Ramos (cell line): Measurements from ENCODE around the gene RPN2.

Experiments
- in situ Hi-C: fragments of 300-500 bp; cut with MboI; formaldehyde crosslinking; loops from one replicate; pipeline ENCODE4 v1.14.3; 2022; ENCODE audit warnings: low sequenced_read_pairs; ENCODE audit not compliant: unreplicated experiment

The RPN2 gene

DNA sequence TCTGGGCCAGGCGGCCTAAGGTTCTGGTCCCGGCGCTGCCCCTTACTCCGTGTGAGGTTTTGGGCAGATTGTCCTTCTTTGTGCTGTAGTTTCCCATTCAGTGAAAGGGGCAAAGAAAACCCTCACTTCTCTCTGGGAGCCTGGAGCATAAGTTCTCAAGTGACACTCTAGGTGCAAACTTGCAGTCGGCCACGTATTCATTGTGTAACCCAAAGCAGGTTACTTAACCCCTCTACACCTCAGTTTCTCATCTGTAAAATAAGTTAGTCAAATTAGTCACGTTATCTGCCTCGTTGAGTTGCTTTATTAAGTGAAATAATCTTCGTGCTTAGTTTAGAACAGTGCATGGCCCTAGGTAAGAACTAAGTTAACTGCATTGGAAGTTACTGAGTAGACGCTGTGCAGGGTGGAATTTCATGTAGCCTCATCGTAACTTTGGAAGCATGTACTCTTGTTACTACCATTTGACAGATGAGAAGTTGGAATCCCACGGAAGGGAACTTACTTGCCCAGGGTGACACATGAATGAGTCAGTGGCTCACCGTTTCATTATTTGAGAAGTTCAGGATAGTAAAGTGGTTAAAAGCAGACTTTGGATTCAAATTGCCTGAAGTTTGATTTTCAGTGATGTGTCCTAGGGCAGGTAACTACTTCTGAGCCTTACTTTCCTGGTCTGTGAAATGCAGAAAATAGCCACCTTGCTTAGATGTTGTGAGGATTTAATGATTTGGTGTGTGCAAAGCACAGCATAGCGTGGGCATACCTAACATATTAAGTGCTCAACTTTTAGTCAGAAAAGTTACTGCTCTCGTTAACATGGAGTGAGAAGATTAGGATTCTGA lies 774 bp downstream of the RPN2 start:
- in situ Hi-C loops: no loop called here

DNA sequence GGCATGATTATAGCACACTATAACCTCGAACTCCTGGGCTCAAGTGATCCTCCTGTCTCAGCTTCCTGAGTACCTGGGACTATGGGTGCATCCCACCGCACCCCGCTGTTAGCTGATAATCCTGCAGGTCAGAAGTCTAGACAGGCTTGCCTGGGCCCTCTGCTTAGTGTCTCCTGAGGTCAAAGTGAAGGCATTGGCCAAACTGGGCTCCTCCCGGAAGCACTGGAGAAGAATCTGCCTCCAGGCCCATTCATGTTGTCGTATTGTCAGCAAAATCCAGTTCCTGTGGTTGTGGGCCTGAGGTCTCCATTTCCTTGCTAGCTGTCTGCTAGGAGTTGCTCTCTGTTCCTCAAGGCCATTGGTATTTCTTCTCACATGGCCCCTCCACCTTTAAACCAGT lies 6.6 kb downstream of the RPN2 start:
- in situ Hi-C loops: no loop called here

- in situ Hi-C loops: no loop called here
These were observed 9.7 kb downstream of the RPN2 start for GRCh38 chr20:37188787-37189186.

DNA sequence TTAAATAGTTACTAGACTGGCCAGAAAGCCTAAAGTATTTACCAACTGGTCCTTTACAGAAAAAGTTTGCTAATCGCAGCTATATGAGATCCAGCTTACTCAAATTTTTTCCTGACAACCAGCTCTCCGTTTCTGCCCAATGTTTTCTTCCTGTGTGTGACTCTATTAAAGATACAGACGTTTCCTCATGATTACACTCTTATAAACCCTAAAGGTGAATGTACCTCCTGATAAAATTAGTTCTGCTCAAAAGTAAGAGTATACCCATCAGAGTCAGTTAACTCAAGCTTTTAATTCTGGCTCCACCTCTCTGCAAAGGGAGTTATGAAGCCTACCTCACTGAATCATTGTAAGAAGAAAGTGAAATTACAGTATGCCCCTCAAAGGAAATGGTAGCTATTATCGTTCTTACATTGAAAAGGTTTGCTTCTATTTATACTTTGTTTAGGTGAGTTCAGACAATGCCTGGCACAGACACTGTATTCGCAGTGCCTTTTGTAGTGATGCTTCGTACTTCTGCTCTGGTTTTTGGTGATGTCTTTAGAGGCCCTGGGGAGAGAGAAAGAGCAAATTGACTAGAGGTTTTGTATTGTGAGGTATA lies 10.4 kb downstream of the RPN2 start:
- in situ Hi-C loops: no loop called here

GRCh38 chr20:37190354-37191112 lies 11.4 kb downstream of the RPN2 start:
- in situ Hi-C loops: no loop called here

DNA sequence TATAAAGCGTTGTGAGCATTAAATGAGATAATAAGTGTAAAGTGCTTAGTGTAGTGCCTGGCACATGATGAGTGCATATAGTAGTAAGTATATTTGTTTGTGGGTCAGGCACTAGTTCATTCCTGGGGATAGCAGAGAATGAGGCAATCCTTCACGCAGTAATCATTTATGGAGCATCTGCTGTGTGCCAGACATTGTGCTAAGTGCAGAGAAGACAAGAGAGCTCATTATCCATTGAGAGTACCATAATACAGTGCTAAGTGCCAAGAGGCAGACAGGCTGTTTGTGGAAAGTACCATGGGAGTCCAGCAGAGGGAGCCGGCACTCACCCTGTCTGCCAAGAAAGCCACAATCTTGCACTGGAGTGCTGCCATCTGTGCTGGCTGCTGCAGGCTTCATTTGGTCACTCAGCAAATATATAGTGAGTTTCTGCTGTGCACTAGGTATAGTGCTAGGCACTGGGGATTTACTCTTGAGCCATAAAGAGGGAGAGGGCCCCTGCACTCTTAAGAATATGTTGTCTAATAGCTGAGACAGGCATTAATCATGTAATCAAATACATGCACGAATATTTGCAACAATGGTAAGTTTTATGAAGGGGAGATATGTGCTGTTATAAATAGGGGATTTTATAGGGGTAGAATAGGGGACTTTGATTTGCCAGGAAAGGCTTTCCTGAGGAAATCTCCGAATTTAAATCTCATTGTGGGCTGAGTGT lies 13.2 kb downstream of the RPN2 start:
- in situ Hi-C loops: no loop called here

- in situ Hi-C loops: no loop called here
These were observed 14.1 kb downstream of the RPN2 start for GRCh38 chr20:37193226-37193625.

GRCh38 chr20:37193821-37194220 lies 14.7 kb downstream of the RPN2 start:
- in situ Hi-C loops: no loop called here

DNA sequence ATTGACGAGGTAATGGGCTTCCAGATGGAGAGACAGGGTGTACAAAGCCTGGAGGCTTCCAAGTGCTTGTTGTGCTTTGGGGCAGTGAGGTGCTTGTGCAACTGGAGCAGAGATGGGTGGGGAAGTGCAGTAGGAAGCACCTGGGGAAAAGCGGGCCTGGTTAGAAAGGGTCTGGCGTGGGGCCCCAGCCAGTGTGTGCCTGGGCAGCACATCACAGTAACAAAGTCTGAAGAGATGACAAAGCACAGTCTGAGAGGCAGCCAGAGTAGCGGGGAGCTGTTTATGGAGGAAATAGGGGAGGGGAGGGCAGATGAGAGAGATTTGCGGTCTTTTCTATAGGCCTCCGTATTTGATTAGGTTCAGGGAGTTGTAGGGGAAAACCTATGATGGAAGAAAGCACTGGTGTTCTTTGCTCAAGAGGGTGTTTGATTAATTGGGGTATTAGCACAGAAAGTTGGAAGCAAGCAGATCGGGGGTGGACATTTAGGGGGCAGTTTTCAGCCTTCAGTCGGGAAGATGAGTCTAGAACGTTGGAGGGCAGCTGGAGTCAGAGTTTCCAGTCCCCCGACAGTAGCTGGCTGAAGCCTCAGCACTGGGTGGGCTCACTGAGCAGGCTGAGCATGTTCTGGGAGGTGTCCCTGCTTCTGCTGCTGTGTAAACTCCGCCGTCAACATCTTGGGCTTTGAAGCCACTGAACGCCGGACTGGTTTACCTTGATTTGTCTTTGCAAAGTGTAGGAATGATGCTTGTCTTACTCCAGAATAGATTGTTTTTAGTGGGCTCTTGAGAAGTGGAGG lies 15.7 kb downstream of the RPN2 start:
- in situ Hi-C loops: no loop called here

DNA sequence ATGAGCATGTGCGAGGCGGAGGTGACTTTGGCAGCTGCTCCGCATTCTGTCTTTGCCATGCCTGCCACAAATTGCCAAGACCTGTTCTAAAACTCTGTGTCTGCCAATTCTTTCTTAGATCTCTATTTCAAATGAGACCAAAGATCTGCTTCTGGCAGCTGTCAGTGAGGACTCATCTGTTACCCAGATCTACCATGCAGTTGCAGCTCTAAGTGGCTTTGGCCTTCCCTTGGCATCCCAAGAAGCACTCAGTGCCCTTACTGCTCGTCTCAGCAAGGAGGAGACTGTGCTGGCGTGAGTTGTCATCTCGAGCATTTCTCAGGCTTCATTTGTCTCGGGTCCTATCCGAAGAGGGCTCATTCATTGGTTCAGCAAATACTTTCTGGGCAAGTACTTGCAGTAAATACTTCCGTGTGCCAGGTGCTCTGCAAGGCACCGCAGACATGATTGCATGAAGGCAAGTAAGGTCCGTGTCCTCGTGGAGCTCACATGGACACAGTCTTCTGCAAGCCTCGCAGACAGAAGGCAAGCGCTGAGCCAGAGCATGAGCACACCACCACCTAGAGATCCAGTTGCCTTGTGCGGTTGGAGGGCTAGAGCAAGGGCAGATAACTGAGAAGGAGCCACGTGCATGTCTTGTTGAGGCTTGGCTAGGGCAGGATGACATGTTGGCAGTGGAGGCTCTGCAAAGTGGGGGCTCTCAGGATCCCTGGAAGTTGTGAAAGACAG lies 20.0 kb downstream of the RPN2 start:
- in situ Hi-C loops: no loop called here

DNA sequence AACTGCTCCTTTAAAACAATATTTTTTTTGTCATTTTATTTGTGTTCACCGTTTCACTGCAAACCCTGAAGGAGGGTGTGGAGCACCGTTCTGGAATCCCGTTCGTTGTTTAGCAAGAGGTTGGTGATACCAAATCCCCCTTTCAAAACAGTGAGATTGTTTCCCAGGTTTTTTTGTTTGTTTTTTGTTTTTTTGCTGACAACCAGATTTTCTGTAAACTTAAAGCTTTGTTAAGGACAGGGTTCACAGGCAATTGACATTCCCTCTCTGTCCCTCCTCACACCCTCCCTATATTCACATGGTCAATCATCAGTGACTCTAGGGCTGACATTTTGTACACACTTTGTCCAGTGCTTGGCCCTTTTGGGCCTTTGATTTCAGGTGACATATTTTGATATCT lies 21.2 kb downstream of the RPN2 start:
- in situ Hi-C loops: no loop called here

DNA sequence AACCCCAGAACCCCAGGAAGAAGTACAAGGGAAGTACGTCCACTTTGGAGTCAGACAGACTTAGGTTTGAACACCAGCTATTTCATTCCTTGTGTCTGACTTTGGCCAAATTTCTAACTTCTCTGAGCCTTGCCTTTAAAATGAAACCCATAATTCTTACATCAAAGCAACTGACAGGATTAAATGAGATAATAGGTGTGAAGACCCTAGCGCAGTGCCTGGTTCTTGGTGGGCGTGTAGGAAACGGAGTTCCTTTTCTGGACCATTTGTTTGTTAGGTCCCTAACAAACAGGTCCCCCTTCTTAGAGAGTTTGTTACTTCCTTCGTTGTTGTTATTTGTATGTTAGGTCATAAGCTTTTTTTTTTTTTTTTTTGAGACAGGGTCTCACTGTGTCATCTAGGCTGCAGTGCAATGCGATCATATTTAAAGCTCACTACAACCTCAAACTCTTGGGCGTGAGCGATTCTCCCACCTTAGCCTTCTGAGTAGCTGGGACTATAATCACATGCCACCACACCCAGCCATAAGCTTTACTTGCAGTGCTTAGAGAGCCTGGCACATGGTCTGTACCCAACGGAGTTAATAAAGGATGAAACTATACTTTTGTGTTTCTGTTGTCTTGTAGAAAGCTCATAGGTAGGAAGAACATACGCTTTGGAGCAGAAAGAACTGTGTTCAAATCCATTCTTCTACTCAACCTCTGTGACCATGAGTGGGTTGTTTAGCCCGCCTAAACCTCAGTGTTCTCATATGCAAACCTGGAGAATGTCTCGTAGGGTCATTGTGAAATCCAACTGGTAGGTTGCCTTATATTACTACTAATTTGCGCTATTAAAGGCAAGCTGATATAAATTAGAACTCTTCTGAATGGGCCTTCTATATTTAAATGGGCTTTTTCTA lies 22.0 kb downstream of the RPN2 start:
- in situ Hi-C loops: no loop called here

DNA sequence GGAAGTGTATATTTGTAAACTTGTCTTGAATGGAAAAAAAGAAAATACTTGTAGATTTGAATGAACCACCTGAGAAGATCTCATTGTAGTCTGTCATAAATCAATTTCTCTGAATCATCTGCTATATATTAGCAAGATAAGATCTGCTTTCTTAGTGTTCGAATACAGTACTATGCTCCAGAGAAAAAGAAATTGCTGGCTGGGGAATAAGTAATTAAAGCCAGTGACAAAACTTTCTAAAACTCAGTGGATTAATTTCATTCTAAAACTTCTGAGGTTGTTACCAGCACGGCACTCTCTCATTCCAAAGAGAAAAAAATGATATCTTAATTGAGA lies 22.7 kb downstream of the RPN2 start:
- in situ Hi-C loops: no loop called here

GRCh38 chr20:37202267-37202943 lies 23.3 kb downstream of the RPN2 start:
- in situ Hi-C loops: no loop called here

GRCh38 chr20:37204056-37204455 lies 24.9 kb downstream of the RPN2 start:
- in situ Hi-C loops: no loop called here

GRCh38 chr20:37205130-37205529 lies 26.0 kb downstream of the RPN2 start:
- in situ Hi-C loops: no loop called here

- in situ Hi-C loops: no loop called here
These were observed 26.7 kb downstream of the RPN2 start for GRCh38 chr20:37205794-37206193.

- in situ Hi-C loops: no loop called here
These were observed 28.0 kb downstream of the RPN2 start for GRCh38 chr20:37207171-37207570.
